NB4 (cell line): ENCODE measurements around the gene MAPK14.

ENCODE experiments used
- DNase-seq: peaks from one replicate; pipeline ENCODE4 v3.0.0; 2010; ENCODE audit warnings: low read depth
- H3K4me3 ChIP-seq: one replicate; pipeline ENCODE4 v1.5.1; 2011; ENCODE audit warnings: mild to moderate bottlenecking, low read depth, low read length, moderate library complexity
- MAX ChIP-seq: IDR thresholded peaks from 2 replicates; pipeline ENCODE4 v1.6.1; 2011; ENCODE audit warnings: low read depth, low read length
- MYC ChIP-seq: IDR thresholded peaks from 2 replicates; pipeline ENCODE4 v1.6.1; 2011; ENCODE audit warnings: low read depth, low read length
- POLR2A ChIP-seq: IDR thresholded peaks from 2 replicates; pipeline ENCODE4 v1.6.1; 2011; ENCODE audit warnings: mild to moderate bottlenecking; ENCODE audit not compliant: insufficient read length; ENCODE audit errors: extremely low read depth
- TF ChIP-seq, protein P1 (sequence below): IDR thresholded peaks from one replicate; pipeline ENCODE4 v1.5.1; 2012; ENCODE audit warnings: low read depth, low read length

The MAPK14 gene

GRCh38 chr6:36150283-36150682, 122.7 kb downstream of the MAPK14 start:
- DNase-seq: no peak
- H3K4me3 ChIP-seq: no peak overlapping the region
- TF ChIP-seq POLR2A (no peak), MYC (no peak), MAX (no peak)
- TF ChIP-seq, protein P1, sequence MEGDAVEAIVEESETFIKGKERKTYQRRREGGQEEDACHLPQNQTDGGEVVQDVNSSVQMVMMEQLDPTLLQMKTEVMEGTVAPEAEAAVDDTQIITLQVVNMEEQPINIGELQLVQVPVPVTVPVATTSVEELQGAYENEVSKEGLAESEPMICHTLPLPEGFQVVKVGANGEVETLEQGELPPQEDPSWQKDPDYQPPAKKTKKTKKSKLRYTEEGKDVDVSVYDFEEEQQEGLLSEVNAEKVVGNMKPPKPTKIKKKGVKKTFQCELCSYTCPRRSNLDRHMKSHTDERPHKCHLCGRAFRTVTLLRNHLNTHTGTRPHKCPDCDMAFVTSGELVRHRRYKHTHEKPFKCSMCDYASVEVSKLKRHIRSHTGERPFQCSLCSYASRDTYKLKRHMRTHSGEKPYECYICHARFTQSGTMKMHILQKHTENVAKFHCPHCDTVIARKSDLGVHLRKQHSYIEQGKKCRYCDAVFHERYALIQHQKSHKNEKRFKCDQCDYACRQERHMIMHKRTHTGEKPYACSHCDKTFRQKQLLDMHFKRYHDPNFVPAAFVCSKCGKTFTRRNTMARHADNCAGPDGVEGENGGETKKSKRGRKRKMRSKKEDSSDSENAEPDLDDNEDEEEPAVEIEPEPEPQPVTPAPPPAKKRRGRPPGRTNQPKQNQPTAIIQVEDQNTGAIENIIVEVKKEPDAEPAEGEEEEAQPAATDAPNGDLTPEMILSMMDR: no peak

DNA sequence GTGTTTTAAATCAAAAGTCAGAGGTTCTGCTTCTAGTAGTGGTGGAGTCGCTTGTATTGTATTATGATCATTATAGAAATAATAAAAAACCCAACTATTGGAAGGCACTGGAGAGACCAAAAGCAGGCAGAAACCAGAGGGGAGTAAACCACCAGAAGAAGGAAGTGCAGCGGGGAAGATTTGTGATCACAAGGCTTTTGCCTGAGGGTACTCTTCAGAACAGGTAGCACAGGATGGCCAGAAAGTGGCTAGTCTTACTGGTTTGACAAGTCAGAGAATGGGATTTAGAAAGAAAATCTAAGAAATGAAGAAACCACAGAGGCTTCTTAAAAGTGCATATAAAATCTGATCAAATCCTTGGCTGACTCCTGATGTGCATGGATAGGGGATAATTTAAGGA, 126.7 kb downstream of the MAPK14 start:
- no peak for DNase-seq
- TF ChIP-seq, protein P1: no peak
- TF ChIP-seq MAX (no peak), POLR2A (no peak), MYC (no peak)
- no peak overlapping the region for H3K4me3 ChIP-seq

DNA sequence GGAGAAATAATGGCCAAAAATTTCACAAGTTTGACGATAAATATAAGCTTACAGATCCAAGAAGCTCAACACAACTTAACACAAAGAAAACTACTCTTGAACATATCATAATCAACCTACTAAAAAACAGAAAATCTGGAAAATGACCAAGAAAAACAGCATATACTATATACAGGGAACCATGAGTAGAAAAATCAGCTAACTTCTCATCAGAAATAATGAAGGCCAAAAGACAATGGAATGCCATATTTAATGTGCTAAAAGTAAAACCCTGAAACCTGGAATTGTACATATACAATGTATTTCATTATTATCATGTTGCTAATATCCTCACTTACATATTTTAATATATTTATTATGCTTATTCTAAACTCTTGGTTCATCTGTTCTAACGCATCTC, 128.1 kb downstream of the MAPK14 start:
- H3K4me3 ChIP-seq: no peak overlapping the region
- no peak for TF ChIP-seq POLR2A
- TF ChIP-seq MAX: no peak
- no peak for TF ChIP-seq MYC
- TF ChIP-seq, protein P1: no peak
- no peak for DNase-seq

GRCh38 chr6:36160147-36160760, 132.6 kb downstream of the MAPK14 start:
- H3K4me3 ChIP-seq: no peak overlapping the region
- DNase-seq: no peak
- TF ChIP-seq MYC: no peak
- TF ChIP-seq POLR2A: no peak
- TF ChIP-seq MAX: no peak
- TF ChIP-seq, protein P1: no peak
